BJ (cell line): ENCODE data around the gene PLD3. TPM values are rescaled to one million over a fixed set of nuclear protein-coding genes. Genes with fewer than 3 reads are reported as not detected.

Experiments used
- CTCF ChIA-PET: fragments of 350-600 bp; formaldehyde crosslinking; extraction: SDS; loops from one replicate; lab custom pipeline; 2021; ENCODE audit warnings: antibody characterized with exemption, inconsistent platforms; lab: Yijun Ruan, JAX
- POLR2A ChIA-PET: fragments of 300-600 bp; sonication (Branson Sonifier 250); formaldehyde crosslinking; extraction: SDS; loops from one replicate; lab custom pipeline; 2021; ENCODE audit warnings: antibody characterized with exemption; lab: Charles Lee
- DNase-seq: peaks from one replicate; pipeline ENCODE4 v3.0.0-alpha.2; 2011; ENCODE audit warnings: low read depth
- H3K27me3 ChIP-seq: 2 replicates; pipeline ENCODE4 v1.6.0; 2011; ENCODE audit warnings: low read length; ENCODE audit not compliant: control insufficient read depth, insufficient read depth
- H3K36me3 ChIP-seq: 2 replicates; pipeline ENCODE4 v1.5.1; 2011; ENCODE audit warnings: low read length; ENCODE audit not compliant: control insufficient read depth, insufficient read depth
- H3K4me3 ChIP-seq: 2 replicates; pipeline ENCODE4 v1.5.1; 2011; ENCODE audit warnings: low read depth, mild to moderate bottlenecking, control low read depth, low read length
- CTCF ChIP-seq: IDR thresholded peaks from 2 replicates; pipeline ENCODE4 v1.5.1; 2011; ENCODE audit warnings: low read depth, mild to moderate bottlenecking, control low read depth, inconsistent platforms, low read length, moderate library complexity; ENCODE audit not compliant: insufficient read depth
- polyA plus RNA-seq: library from polyadenylated mRNA; depleted of rRNA; stranded (reverse); fragments of >200 nt; gene quantifications from 2 replicates; pipeline ENCODE4 v1.2.3, GENCODE V29; 2011

Gene PLD3
- polyA plus RNA-seq, 1 experiment = 571 TPM

GRCh38 chr19:40396886-40397567 is 48.5 kb downstream of the PLD3 start:
- ChIA-PET CTCF (interaction anchor here (1.3 to 1.7 kb wide), 2 partner anchors 17 to 24 kb away, joined by 4 to 8 read pairs; no protein-coding TSS in a partner anchor), POLR2A (no interaction called here)
- Histone ChIP-seq H3K4me3 (no peak overlapping the region), H3K36me3 (no peaks in the 10 kb centered on the region), H3K27me3 (peaks cover 1% of the 10 kb centered on the region; the same call in 1 of the 2 replicates)
- DNase-seq = no peak
- TF ChIP-seq CTCF = no peak

GRCh38 chr19:40397568-40397906 is 49.0 kb downstream of the PLD3 start:
- ChIA-PET CTCF (interaction anchor here (1.7 kb wide), 1 partner anchor 23 kb away, joined by 8 read pairs; no protein-coding TSS in a partner anchor), POLR2A (no interaction called here)

GRCh38 chr19:40398417-40399131 is 50.1 kb downstream of the PLD3 start:
- Histone ChIP-seq H3K4me3 (no peak overlapping the region; the same call in 1 of the 2 replicates), H3K36me3 (no peaks in the 10 kb centered on the region), H3K27me3 (peaks cover 1% of the 10 kb centered on the region; the same call in 1 of the 2 replicates)
- DNase-seq = no peak
- ChIA-PET CTCF (no interaction called here), POLR2A (no interaction called here)
- TF ChIP-seq CTCF = no peak

More at GRCh38 chr19:40397568-40397906, 49.0 kb downstream of the PLD3 start:
- H3K4me3 ChIP-seq = no peak overlapping the region
- H3K36me3 ChIP-seq = no peaks in the 10 kb centered on the region
- no peak for TF ChIP-seq CTCF
- DNase-seq = no peak
- H3K27me3 ChIP-seq = peaks cover 1% of the 10 kb centered on the region; the same call in 1 of the 2 replicates

GRCh38 chr19:40400559-40400958 is 52.1 kb downstream of the PLD3 start:
- ChIA-PET POLR2A (no interaction called here), CTCF (interaction anchor here (1.3 kb wide), 1 partner anchor 22 kb away, joined by 4 read pairs; no protein-coding TSS in a partner anchor)
- Histone ChIP-seq H3K27me3 (peaks cover 1% of the 10 kb centered on the region; the same call in 1 of the 2 replicates), H3K4me3 (no peak overlapping the region), H3K36me3 (no peaks in the 10 kb centered on the region)
- no peak for TF ChIP-seq CTCF
- no peak for DNase-seq
